Stimulated activated CD8-positive, alpha-beta memory T cell treated with anti-CD3 and anti-CD28 coated beads, Interleukin-15, amount 100 ng/mL, for 48 hours (primary cell): ENCODE measurements around the gene POMP.
"Not testable (repeated sequence)": the region's sequence is repeated elsewhere in the genome, so short reads cannot be mapped to it uniquely, and the experiment has no call there.

Experiments used
- DNase-seq, 2 donors: peaks; one replicate each; pipeline ENCODE4 v3.0.0-alpha.2; 2020; ENCODE audit warnings: low read depth in 2 of 2

The POMP gene

GRCh38 chr13:28637714-28638355 lies 21.1 kb upstream of the POMP start:
- DNase-seq: no peak

GRCh38 chr13:28638756-28639155 lies 20.2 kb upstream of the POMP start:
- no peak for DNase-seq

- no peak for DNase-seq
These were observed 17.9 kb upstream of the POMP start for GRCh38 chr13:28640861-28641599.

GRCh38 chr13:28641600-28641926 lies 17.4 kb upstream of the POMP start:
- no peak for DNase-seq

- no peak for DNase-seq
These were observed 8.6 kb upstream of the POMP start for GRCh38 chr13:28650284-28650683.

DNA sequence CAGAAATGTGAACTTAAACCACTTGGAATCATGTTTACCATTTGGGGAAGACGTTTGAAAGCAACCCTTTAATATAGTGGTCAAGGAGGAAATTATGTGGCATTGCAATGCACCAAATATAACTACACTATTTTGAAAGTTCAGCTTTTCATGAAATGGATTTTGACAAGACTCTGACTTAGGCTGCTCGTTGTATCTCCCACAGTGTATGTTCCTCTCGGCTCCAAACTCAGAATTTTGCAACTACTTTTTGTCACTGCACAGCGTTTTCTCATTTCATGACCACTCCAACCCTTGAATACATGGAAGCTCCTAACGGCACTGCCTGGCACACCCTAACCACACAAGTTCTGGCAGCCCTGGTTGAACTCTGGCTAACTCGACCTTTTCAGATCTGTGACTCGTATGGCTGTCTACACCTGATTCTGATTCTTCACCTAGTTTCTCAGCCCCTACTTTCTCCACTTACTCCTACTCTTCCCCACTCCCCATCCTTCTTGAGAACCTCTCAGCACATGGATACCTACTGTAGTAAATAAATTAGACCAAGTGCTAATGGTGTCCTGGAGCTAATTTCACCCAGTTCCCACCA lies 7.0 kb upstream of the POMP start:
- DNase-seq: no peak

DNA sequence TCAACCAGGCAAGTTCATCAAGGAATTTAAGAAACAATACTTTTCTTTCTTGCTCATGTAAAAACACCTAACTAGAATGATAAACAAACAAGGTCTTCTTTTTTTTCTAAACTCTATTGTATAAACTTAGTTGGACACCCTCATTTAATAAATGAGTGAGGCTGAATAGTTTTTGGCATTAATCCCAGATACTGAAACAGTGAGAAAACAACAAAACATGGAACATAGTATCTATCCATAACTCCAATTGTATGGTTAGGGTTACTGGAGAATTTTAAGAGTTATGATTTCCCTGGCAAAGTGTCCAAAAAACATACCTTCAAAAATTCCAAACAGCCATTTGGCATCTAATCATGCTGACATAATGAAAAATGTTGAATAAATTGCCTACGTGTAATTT lies 5.8 kb upstream of the POMP start:
- no peak for DNase-seq

- no peak for DNase-seq
These were observed 4.7 kb upstream of the POMP start for GRCh38 chr13:28654276-28654675.

- no peak for DNase-seq
These were observed 3.4 kb upstream of the POMP start for GRCh38 chr13:28655561-28655960.

GRCh38 chr13:28657784-28658538 lies 969 bp upstream of the POMP start:
- DNase-seq: no peak

DNA sequence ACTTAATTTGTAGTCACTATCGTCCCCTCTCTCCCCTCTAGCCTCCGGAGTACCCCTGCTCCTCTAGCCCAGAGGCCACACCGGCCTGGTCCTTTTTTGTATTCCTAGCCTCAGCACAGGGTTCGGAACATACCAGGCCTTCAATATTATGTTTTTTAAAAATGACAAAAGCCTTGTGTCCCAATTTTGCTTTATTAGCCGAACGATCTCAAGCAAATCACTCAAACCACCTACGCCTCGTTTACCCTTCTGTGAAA lies 463 bp upstream of the POMP start:
- DNase-seq: no peak

DNA sequence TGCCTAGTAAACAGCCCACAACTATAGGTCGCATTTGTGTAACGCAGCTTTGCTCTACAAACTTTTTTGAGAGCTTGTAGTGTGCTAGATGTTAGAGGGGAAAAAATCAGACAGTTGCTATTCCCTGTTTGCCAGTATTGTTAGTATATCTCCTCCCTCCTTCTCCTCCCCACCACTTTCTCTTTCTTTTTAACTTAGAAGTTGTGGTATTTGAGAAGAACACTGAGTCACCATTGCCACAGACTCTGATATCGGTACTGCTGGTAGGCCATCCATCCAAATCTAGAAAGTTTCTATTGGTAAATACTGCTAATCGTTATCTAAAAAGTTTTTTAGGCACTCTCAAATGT lies 666 bp downstream of the POMP start:
- no peak for DNase-seq

DNA sequence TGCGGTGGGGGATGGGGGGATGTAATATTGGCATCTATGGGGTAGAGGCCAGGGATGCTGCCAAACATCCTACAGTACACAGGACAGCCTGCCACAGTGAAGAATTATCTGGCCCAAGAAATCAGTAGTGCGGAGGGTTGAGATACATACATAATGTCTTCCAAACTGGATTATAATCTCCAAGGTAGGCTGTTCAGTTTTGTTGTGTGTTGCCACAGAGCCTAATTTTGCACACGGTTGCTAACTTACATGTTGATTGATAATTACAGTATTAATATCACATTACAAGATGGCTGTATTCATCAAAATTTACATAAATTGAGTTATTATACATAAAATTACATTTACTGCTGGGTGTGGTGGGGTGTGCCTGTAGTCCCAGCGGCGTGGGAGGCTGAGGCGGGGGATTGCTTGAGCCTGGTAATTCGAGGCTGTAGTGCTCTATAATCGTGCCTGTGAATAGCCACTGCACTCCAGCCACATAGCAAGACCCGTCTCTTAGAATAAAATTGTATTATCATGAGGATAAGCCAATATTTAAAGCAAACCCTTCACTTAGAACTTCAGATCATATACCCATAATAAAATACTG lies 8.1 kb downstream of the POMP start:
- DNase-seq: no peak

- no peak for DNase-seq
These were observed 12.3 kb downstream of the POMP start for GRCh38 chr13:28671126-28671792.

GRCh38 chr13:28678809-28679208 lies 19.9 kb downstream of the POMP start:
- no peak for DNase-seq

- no peak for DNase-seq
These were observed 20.7 kb downstream of the POMP start for GRCh38 chr13:28679628-28680027.

GRCh38 chr13:28680541-28680940 lies 21.6 kb downstream of the POMP start:
- DNase-seq: no peak

DNA sequence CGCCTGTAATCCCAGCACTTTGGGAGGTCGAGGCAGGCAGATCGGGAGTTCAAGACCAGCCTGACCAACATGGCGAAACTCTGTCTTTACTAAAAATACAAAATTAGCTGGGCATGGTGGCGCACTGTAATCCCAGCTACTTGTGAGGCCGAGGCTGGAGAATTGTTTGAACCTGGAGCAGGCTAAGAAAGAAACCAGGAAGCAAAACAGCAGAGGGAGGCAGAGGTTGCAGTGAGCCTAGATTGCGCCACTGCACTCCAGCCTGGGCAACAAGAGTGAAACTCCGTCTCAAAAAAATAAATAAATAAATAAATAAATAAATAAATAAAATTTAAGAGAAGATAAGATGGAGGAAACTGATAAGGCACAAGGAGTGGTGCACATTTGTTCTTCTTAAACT lies 24.2 kb downstream of the POMP start:
- not testable (repeated sequence) for DNase-seq

DNA sequence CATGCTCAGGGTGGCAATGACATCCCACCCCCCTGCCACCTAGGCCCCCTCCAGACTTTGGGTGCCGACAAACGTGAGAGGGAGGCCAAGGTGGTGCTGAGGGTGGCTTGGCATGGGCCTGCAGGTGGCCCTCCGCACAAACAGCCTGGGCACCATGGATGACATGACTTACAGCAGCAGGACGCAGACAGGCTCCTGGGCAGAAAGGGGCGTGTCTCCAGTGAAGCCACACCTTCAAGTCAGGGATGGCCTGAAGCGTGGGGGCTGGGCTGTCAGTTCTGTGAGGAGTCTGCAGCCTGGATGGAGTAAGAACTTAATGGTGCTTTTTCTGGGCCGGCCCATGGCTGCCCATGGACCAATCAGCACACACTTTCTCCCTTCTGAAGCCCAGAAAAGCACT lies 25.3 kb downstream of the POMP start:
- DNase-seq: no peak

- no peak for DNase-seq
These were observed 26.2 kb downstream of the POMP start for GRCh38 chr13:28685114-28685513.

DNA sequence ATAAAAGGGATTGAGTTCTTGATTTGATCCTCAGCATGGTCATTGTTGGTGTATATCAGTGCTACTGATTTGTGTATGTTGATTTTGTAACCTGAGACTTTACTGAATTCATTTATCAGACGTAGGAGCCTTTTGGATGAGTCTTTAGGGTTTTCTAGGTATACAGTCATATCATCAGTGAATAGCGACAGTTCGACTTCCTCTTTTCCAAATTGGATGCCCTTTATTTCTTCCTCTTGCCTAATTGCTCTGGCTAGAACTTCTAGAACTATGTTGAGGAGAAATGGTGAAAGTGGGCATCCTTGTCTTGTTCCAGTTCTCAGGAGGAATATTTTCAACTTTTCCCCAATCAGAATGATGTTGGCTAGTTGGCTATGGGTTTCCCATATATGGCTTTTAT lies 27.0 kb downstream of the POMP start:
- DNase-seq: no peak
